HepG2 (cell line): ENCODE data around the gene TEAD4. TPM values are rescaled to one million over a fixed set of nuclear protein-coding genes. Genes with fewer than 3 reads are reported as not detected.

Source experiments
- EHMT2 ChIP-seq: fragments of 200-600 bp; sonication (generic); IDR thresholded peaks from 2 replicates; pipeline ENCODE4 v1.7.0; 2017; ENCODE audit warnings: antibody characterized with exemption, low read depth, low read length, borderline replicate concordance
- EP300 ChIP-seq, 3 experiments: sonication (generic) in 1 of 3; formaldehyde crosslinking in 1 of 3; IDR thresholded peaks; 2 replicates each; pipeline versions ENCODE4 v1.5.1 to v1.6.1; 2011 to 2020; ENCODE audit warnings: low read depth in 2 of 3, low read length in 2 of 3, borderline replicate concordance in 1 of 3, improper control_type of control experiment in 1 of 3, mild to moderate bottlenecking in 1 of 3, missing genetic modification reagents in 1 of 3, moderate library complexity in 1 of 3
- EZH2 ChIP-seq: conservative IDR thresholded peaks from 2 replicates; pipeline ENCODE4 v1.6.1; 2012; ENCODE audit warnings: mild to moderate bottlenecking, low read depth, low read length, moderate library complexity
- HES4 ChIP-seq: sonication (generic); formaldehyde crosslinking; IDR thresholded peaks from 2 replicates; pipeline ENCODE4 v1.9.0; 2021; ENCODE audit warnings: mild to moderate bottlenecking, missing genetic modification reagents, borderline replicate concordance
- IRX3 ChIP-seq: sonication (generic); formaldehyde crosslinking; IDR thresholded peaks from 2 replicates; pipeline ENCODE4 v1.8.1; 2023; ENCODE audit warnings: mild to moderate bottlenecking, low read depth, missing genetic modification reagents, borderline replicate concordance
- KDM5A ChIP-seq: fragments of 200-600 bp; sonication (generic); IDR thresholded peaks from 2 replicates; pipeline ENCODE4 v1.7.0; 2018; ENCODE audit warnings: antibody characterized with exemption, mild to moderate bottlenecking, low read length, borderline replicate concordance
- NFE2 ChIP-seq: sonication (generic); formaldehyde crosslinking; IDR thresholded peaks from 2 replicates; pipeline ENCODE4 v1.4.0; 2020; ENCODE audit warnings: missing genetic modification reagents
- PRPF4 ChIP-seq: fragments of 200-400 bp; formaldehyde crosslinking; IDR thresholded peaks from 2 replicates; pipeline ENCODE4 v1.6.1; 2016; ENCODE audit warnings: low read length, low read depth; ENCODE audit not compliant: poor library complexity, severe bottlenecking
- SOX6 ChIP-seq, 2 experiments: fragments of 450-650 bp in 1 of 2; sonication (generic) in 1 of 2; formaldehyde crosslinking in 1 of 2; IDR thresholded peaks; 2 replicates each; pipeline versions ENCODE4 v1.4.0 to v1.6.1; 2017 to 2020; ENCODE audit warnings: antibody characterized with exemption in 1 of 2, mild to moderate bottlenecking in 1 of 2, missing genetic modification reagents in 1 of 2
- TAF1 ChIP-seq: sonication (generic); formaldehyde crosslinking; IDR thresholded peaks from 2 replicates; pipeline ENCODE4 v1.4.0; 2020; ENCODE audit warnings: missing genetic modification reagents
- ZBTB8A ChIP-seq: sonication (generic); formaldehyde crosslinking; IDR thresholded peaks from 2 replicates; pipeline ENCODE4 v1.4.0; 2020; ENCODE audit warnings: mild to moderate bottlenecking, low read depth, missing genetic modification reagents, borderline replicate concordance
- ZC3H13 ChIP-seq: sonication (generic); formaldehyde crosslinking; IDR thresholded peaks from 2 replicates; pipeline ENCODE4 v1.8.1; 2023; ENCODE audit warnings: mild to moderate bottlenecking, missing genetic modification reagents, moderate library complexity
- ZFP41 ChIP-seq: sonication (generic); formaldehyde crosslinking; IDR thresholded peaks from 2 replicates; pipeline ENCODE4 v1.4.0; 2020; ENCODE audit warnings: mild to moderate bottlenecking, missing genetic modification reagents, borderline replicate concordance
- ZNF296 ChIP-seq: sonication (generic); formaldehyde crosslinking; conservative IDR thresholded peaks from 2 replicates; pipeline ENCODE4 v1.5.0; 2020; ENCODE audit warnings: mild to moderate bottlenecking, missing genetic modification reagents
- ZNF34 ChIP-seq: sonication (generic); formaldehyde crosslinking; IDR thresholded peaks from 2 replicates; pipeline ENCODE4 v1.4.0; 2020; ENCODE audit warnings: mild to moderate bottlenecking, missing genetic modification reagents, borderline replicate concordance
- ZNF703 ChIP-seq: sonication (generic); formaldehyde crosslinking; IDR thresholded peaks from 2 replicates; pipeline ENCODE4 v1.5.1; 2020; ENCODE audit warnings: missing genetic modification reagents, mild to moderate bottlenecking, moderate library complexity, borderline replicate concordance
- ZNF720 ChIP-seq: sonication (generic); formaldehyde crosslinking; IDR thresholded peaks from 2 replicates; pipeline ENCODE4 v1.4.0; 2020; ENCODE audit warnings: missing genetic modification reagents
- polyA plus RNA-seq, 8 experiments: library from polyadenylated mRNA; depleted of rRNA in 3 of 8; stranded (reverse) in 7 of 8; unstranded in 1 of 8; fragments of >200 nt; fragmentation: Illumina TruSeq in 4 of 8; extraction: Trizol in 4 of 8; gene quantifications; 2 replicates each; pipeline versions ENCODE4 v1.2.1 to v1.2.3, GENCODE V29; 2011 to 2016; ENCODE audit warnings: low read depth in 4 of 8, missing spikeins in 1 of 8, mixed read lengths in 1 of 8; ENCODE audit not compliant: insufficient read depth in 1 of 8
- total RNA-seq, 5 experiments: library from RNA; depleted of rRNA; stranded (reverse); fragments of >200 nt; fragmentation: Illumina TruSeq; extraction: Trizol; gene quantifications; 2 replicates each; pipeline ENCODE4 v1.2.3, GENCODE V29; 2016; ENCODE audit warnings: low read depth in 1 of 5
- TF ChIP-seq, protein P1 (sequence below): sonication (generic); formaldehyde crosslinking; IDR thresholded peaks from 2 replicates; pipeline ENCODE4 v1.8.0; 2022; ENCODE audit warnings: missing genetic modification reagents, mild to moderate bottlenecking, moderate library complexity, borderline replicate concordance
- TF ChIP-seq, protein P2 (sequence below): fragments of 450-650 bp; IDR thresholded peaks from 2 replicates; pipeline ENCODE4 v1.6.1; 2017

TEAD4 gene
- total and polyA plus RNA-seq, 2 of the 13 experiments (the other 11 are each of a cell fraction or from before 2014, with no cell fraction given) = 45.0 to 69.4 TPM

- TF ChIP-seq PRPF4 = no peak
- no peak for TF ChIP-seq EZH2
- TF ChIP-seq NFE2 (CRISPR knock-in tag) = no peak
- TF ChIP-seq ZC3H13 = no peak
- peak; percentile 49; the same call in 1 of the 2 replicates for TF ChIP-seq ZNF34
- peak in 1 of 2 experiments; percentile 82; a peak in 2 of 4 replicates for TF ChIP-seq EP300 (IDR thresholded peaks at IDR 0.05; ENCODE audit: low read depth in 2 of 2, low read length in 2 of 2)
- TF ChIP-seq EP300 (CRISPR knock-in tag; IDR thresholded peaks at IDR 0.05; ENCODE audit: borderline replicate concordance) = peak; percentile 67
- TF ChIP-seq ZFP41 (CRISPR knock-in tag) = no peak
- TF ChIP-seq, protein P1, sequence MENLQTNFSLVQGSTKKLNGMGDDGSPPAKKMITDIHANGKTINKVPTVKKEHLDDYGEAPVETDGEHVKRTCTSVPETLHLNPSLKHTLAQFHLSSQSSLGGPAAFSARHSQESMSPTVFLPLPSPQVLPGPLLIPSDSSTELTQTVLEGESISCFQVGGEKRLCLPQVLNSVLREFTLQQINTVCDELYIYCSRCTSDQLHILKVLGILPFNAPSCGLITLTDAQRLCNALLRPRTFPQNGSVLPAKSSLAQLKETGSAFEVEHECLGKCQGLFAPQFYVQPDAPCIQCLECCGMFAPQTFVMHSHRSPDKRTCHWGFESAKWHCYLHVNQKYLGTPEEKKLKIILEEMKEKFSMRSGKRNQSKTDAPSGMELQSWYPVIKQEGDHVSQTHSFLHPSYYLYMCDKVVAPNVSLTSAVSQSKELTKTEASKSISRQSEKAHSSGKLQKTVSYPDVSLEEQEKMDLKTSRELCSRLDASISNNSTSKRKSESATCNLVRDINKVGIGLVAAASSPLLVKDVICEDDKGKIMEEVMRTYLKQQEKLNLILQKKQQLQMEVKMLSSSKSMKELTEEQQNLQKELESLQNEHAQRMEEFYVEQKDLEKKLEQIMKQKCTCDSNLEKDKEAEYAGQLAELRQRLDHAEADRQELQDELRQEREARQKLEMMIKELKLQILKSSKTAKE (CRISPR knock-in tag) = no peak; the same call in 1 of the 2 replicates
- TF ChIP-seq, protein P2, sequence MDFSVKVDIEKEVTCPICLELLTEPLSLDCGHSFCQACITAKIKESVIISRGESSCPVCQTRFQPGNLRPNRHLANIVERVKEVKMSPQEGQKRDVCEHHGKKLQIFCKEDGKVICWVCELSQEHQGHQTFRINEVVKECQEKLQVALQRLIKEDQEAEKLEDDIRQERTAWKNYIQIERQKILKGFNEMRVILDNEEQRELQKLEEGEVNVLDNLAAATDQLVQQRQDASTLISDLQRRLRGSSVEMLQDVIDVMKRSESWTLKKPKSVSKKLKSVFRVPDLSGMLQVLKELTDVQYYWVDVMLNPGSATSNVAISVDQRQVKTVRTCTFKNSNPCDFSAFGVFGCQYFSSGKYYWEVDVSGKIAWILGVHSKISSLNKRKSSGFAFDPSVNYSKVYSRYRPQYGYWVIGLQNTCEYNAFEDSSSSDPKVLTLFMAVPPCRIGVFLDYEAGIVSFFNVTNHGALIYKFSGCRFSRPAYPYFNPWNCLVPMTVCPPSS = no peak
- no peak for TF ChIP-seq HES4 (CRISPR knock-in tag)
- no peak for TF ChIP-seq IRX3
- TF ChIP-seq ZNF703 (CRISPR knock-in tag) = no peak
- no peak for TF ChIP-seq SOX6 (IDR thresholded peaks at IDR 0.05)
- TF ChIP-seq SOX6 (CRISPR knock-in tag; IDR thresholded peaks at IDR 0.05) = peak; percentile 72
- no peak for TF ChIP-seq EHMT2
- no peak for TF ChIP-seq ZBTB8A
- TF ChIP-seq ZNF720 (CRISPR knock-in tag) = no peak
- TF ChIP-seq ZNF296 (CRISPR knock-in tag) = no peak
- TF ChIP-seq TAF1 = no peak
- no peak for TF ChIP-seq KDM5A
Observed at GRCh38 chr12:2963154-2963759, 4.1 kb downstream of the TEAD4 start (continued).
